Testis (tissue), 2 donors: ENCODE measurements around the gene UPK3BL1.
"Not testable (repeated sequence)": the region's sequence is repeated elsewhere in the genome, so short reads cannot be mapped to it uniquely, and the experiment has no call there.

Experiments used
- POLR2A ChIP-seq: fragments of 450-650 bp; IDR thresholded peaks from one replicate; pipeline ENCODE4 v1.6.1; 2017; ENCODE audit warnings: antibody characterized with exemption, mild to moderate bottlenecking, moderate library complexity
- TF ChIP-seq, protein P1 (sequence below), 3 experiments: fragments of 450-650 bp in 2 of 3; fragments of 200-600 bp in 1 of 3; sonication (generic) in 1 of 3; IDR thresholded peaks; one replicate each; pipeline ENCODE4 v1.5.1; 2016 to 2019; ENCODE audit warnings: antibody characterized with exemption in 3 of 3, mild to moderate bottlenecking in 2 of 3, moderate library complexity in 1 of 3

DNA sequence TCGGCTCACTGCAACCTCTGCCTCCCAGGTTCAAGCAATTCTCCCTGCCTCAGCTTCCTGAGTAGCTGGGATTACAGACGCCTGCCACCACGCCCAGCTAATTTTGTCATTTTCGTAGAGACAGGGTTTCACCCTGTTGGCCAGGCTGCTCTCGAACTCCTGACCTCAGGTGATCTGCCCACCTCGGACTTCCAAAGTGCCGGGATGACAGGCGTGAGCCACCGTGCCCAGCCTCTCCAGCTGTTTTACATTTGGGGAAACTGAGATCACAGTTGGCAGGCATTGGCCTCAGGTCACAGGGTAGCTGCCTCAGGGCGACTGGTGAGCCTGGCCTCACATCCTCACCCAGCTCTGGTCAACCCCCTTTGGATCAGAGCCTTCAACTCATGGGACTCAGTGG is 32.9 kb downstream of the UPK3BL1 start:
- TF ChIP-seq POLR2A = not testable (repeated sequence)
- TF ChIP-seq, protein P1, sequence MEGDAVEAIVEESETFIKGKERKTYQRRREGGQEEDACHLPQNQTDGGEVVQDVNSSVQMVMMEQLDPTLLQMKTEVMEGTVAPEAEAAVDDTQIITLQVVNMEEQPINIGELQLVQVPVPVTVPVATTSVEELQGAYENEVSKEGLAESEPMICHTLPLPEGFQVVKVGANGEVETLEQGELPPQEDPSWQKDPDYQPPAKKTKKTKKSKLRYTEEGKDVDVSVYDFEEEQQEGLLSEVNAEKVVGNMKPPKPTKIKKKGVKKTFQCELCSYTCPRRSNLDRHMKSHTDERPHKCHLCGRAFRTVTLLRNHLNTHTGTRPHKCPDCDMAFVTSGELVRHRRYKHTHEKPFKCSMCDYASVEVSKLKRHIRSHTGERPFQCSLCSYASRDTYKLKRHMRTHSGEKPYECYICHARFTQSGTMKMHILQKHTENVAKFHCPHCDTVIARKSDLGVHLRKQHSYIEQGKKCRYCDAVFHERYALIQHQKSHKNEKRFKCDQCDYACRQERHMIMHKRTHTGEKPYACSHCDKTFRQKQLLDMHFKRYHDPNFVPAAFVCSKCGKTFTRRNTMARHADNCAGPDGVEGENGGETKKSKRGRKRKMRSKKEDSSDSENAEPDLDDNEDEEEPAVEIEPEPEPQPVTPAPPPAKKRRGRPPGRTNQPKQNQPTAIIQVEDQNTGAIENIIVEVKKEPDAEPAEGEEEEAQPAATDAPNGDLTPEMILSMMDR (IDR thresholded peaks at IDR 0.05) = not testable (repeated sequence)
